Karpas-422 (cell line): ENCODE measurements around the gene ROR1. TPM values are rescaled to one million over a fixed set of nuclear protein-coding genes. Genes with fewer than 3 reads are reported as not detected.

Source experiments
- DNase-seq: peaks from one replicate; pipeline ENCODE4 v3.0.0-alpha.2; 2015
- H2AFZ ChIP-seq: fragments of 200-600 bp; sonication (generic); 2 replicates; pipeline ENCODE4 v1.6.1; 2014; ENCODE audit warnings: antibody characterized with exemption, low read length, mixed read lengths
- H3K27ac ChIP-seq: fragments of 200-600 bp; sonication (generic); 2 replicates; pipeline ENCODE4 v1.5.1; 2014; ENCODE audit warnings: mild to moderate bottlenecking, low read length, moderate library complexity
- H3K27me3 ChIP-seq: fragments of 200-600 bp; sonication (generic); 2 replicates; pipeline ENCODE4 v1.6.1; 2014; ENCODE audit warnings: low read length, mixed read lengths
- H3K36me3 ChIP-seq: fragments of 200-600 bp; sonication (generic); 2 replicates; pipeline ENCODE4 v1.6.1; 2014; ENCODE audit warnings: low read length, mixed read lengths; ENCODE audit not compliant: insufficient read depth
- H3K4me1 ChIP-seq: fragments of 200-600 bp; sonication (generic); 2 replicates; pipeline ENCODE4 v1.6.1; 2014; ENCODE audit warnings: mild to moderate bottlenecking, low read length, mixed read lengths
- H3K4me2 ChIP-seq: fragments of 200-600 bp; sonication (generic); 2 replicates; pipeline ENCODE4 v1.6.1; 2014; ENCODE audit warnings: low read length, low read depth, mild to moderate bottlenecking; ENCODE audit not compliant: poor library complexity, severe bottlenecking
- H3K4me3 ChIP-seq: fragments of 200-600 bp; sonication (generic); 2 replicates; pipeline ENCODE4 v1.5.1; 2014; ENCODE audit warnings: mild to moderate bottlenecking, antibody characterized with exemption, low read length, mixed read lengths
- H3K79me2 ChIP-seq: fragments of 200-600 bp; sonication (generic); 2 replicates; pipeline ENCODE4 v1.6.1; 2014; ENCODE audit warnings: mild to moderate bottlenecking, low read length, mixed read lengths
- H3K9ac ChIP-seq: fragments of 200-600 bp; sonication (generic); 2 replicates; pipeline ENCODE4 v1.6.0; 2014; ENCODE audit warnings: low read length
- H3K9me2 ChIP-seq: fragments of 200-600 bp; sonication (generic), shearing (Covaris generic); replicated peaks from 2 replicates; pipeline ENCODE4 v1.6.0; 2014; ENCODE audit warnings: mild to moderate bottlenecking, low read length, moderate library complexity; ENCODE audit not compliant: insufficient read depth
- H3K9me3 ChIP-seq: fragments of 300-700, 200-600 bp; sonication (generic); 2 replicates; pipeline ENCODE4 v1.6.1; 2014; ENCODE audit warnings: low read length, mixed read lengths
- H4K20me1 ChIP-seq: fragments of 200-600 bp; sonication (generic); 2 replicates; pipeline ENCODE4 v1.6.1; 2014; ENCODE audit warnings: mild to moderate bottlenecking, antibody characterized with exemption, low read length, low read depth; ENCODE audit not compliant: insufficient read depth
- total RNA-seq: library from RNA; depleted of rRNA; stranded (reverse); fragments of >200 nt; shearing (Covaris generic); gene quantifications from 2 replicates; pipeline ENCODE4 v1.2.3, GENCODE V29; 2014; ENCODE audit warnings: low replicate concordance

The ROR1 gene
- total RNA-seq, 1 experiment from 2014 or later: not detected

DNA sequence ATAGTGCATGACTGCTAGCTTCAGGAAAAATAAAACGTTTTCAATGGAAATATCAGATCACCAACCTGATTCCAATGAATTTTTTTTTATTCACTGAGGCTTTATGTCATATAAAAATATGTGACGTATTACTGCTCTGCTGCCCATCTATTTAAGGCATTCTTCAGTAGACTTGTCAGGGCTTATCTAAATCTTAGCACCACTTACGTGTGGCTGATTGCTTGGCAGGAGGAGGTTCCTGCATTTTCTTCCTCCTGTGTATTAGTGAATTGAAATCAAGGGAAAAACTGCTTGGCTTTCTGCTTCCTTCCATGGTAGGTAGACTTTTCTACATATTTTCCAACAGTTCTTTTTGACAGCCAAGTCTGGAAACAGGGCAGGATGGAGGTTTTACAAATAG lies 80.3 kb downstream of the ROR1 start:
- DNase-seq: no peak
- Histone ChIP-seq H3K27ac (no peak overlapping the region), H3K9me2 (no peaks in the 10 kb centered on the region), H3K36me3 (no peaks in the 10 kb centered on the region), H3K4me2 (no peak overlapping the region), H3K4me3 (no peak overlapping the region), H3K27me3 (no peaks in the 10 kb centered on the region), H3K9ac (no peak overlapping the region), H3K9me3 (no peaks in the 10 kb centered on the region), H2AFZ (no peak overlapping the region), H3K4me1 (no peaks in the 10 kb centered on the region), H3K79me2 (no peaks in the 10 kb centered on the region), H4K20me1 (0 out of 2 replicates have a peak, but pooled peaks cover 4% of the 10 kb centered on the region)

DNA sequence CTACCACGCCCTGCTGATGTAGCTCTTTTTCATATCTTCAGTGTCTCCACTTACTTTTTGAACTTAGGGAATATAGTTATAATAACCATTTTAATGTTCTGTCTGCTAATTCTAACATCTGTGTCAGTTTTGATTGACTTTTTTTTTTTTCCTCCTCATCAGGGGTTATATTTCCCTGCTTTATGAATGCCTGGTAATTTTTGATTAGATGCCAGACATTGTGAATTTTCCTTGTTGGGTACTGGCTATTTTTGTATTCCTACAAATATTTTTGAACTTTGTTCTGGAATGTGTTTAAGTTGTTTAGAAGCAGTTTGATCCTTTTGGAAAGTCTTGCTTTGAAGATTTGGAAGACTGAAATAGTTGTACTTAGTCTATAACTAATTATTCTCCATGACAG lies 82.1 kb downstream of the ROR1 start:
- Histone ChIP-seq H3K27me3 (no peaks in the 10 kb centered on the region), H4K20me1 (no peaks in the 10 kb centered on the region)

DNA sequence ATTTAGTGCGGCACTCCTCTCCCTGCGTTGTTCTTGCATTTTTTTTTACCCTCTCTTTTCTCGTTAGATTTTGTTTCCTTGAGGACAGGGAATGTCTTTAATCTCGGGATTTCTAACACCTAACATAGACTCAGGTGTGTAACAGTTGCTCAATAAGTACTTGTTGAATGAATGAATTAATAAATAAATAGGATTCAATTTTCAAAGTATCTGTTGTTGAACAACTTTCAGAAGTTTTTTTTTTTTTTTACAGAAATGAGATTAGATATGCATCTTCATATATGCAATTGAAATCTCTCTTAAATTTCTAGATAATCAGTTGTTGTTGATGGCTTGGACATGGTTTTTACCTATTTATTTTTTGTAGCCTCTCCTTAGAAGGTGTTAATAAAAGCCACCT lies 83.1 kb downstream of the ROR1 start:
- Histone ChIP-seq H3K4me2 (no peak overlapping the region), H3K79me2 (no peaks in the 10 kb centered on the region)

More for the DNA sequence above, 82.1 kb downstream of the ROR1 start:
- no peak overlapping the region for H2AFZ ChIP-seq
- no peaks in the 10 kb centered on the region for H3K4me1 ChIP-seq
- no peak overlapping the region for H3K4me2 ChIP-seq
- no peaks in the 10 kb centered on the region for H3K9me3 ChIP-seq
- H3K79me2 ChIP-seq: no peaks in the 10 kb centered on the region
- no peak overlapping the region for H3K27ac ChIP-seq
- H3K9ac ChIP-seq: no peak overlapping the region
- H3K9me2 ChIP-seq: no peaks in the 10 kb centered on the region
- no peak overlapping the region for H3K4me3 ChIP-seq
- H3K36me3 ChIP-seq: no peaks in the 10 kb centered on the region
- DNase-seq: no peak

DNA sequence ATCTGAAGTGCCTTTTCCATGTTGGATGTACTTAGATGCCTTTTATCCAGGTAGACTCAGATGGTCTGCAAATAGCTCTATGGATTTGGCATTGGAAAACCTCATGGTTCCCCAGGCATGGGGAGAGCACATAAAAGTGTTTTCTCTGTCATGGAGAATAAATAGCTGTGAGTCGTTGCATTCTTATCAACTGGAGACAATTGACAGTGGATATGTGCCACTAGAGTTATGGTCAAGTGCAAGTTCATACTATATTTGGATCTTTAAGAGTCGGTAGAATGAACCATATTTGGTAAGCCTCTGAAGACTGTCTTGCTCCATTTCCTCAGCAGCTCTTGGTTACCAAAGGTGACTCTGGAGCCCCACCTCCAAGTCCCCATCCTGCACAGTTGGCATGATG lies 83.7 kb downstream of the ROR1 start:
- Histone ChIP-seq H4K20me1 (no peaks in the 10 kb centered on the region), H3K27ac (no peak overlapping the region), H3K4me1 (no peaks in the 10 kb centered on the region), H3K9me2 (no peaks in the 10 kb centered on the region), H2AFZ (no peak overlapping the region), H3K9ac (no peak overlapping the region), H3K4me2 (no peak overlapping the region), H3K36me3 (no peaks in the 10 kb centered on the region), H3K9me3 (no peaks in the 10 kb centered on the region), H3K79me2 (no peaks in the 10 kb centered on the region), H3K4me3 (no peak overlapping the region), H3K27me3 (no peaks in the 10 kb centered on the region)
- DNase-seq: no peak

More for the DNA sequence above, 83.1 kb downstream of the ROR1 start:
- Histone ChIP-seq H3K9me2 (no peaks in the 10 kb centered on the region), H3K27ac (no peak overlapping the region), H3K4me3 (no peak overlapping the region), H3K4me1 (no peaks in the 10 kb centered on the region), H2AFZ (no peak overlapping the region), H4K20me1 (no peaks in the 10 kb centered on the region), H3K27me3 (no peaks in the 10 kb centered on the region), H3K36me3 (no peaks in the 10 kb centered on the region), H3K9me3 (no peaks in the 10 kb centered on the region), H3K9ac (no peak overlapping the region)
- no peak for DNase-seq

DNA sequence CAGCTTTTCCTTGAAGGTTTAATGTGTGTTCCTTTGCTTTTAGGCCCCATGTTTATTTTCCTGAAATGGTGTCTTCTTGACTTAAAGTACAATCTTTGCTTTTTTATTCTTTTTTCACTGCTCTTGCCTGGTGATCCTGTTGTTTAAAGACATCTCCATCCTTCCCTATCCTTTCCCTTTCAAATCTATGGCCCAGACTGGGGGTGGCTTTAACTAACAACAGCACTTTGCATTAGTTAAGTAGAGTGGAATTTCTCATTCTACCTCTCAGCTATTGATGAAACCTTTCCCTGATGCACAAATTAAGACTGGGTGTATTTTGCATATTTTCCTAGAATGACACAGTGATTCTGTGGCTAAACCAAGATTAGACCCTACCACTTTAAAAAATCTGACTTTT lies 84.3 kb downstream of the ROR1 start:
- Histone ChIP-seq H3K4me2 (no peak overlapping the region), H4K20me1 (no peaks in the 10 kb centered on the region), H3K27ac (no peak overlapping the region), H3K36me3 (no peaks in the 10 kb centered on the region), H3K27me3 (no peaks in the 10 kb centered on the region), H3K9ac (no peak overlapping the region), H3K4me1 (no peaks in the 10 kb centered on the region), H3K79me2 (no peaks in the 10 kb centered on the region), H3K4me3 (no peak overlapping the region), H3K9me2 (no peaks in the 10 kb centered on the region), H3K9me3 (no peaks in the 10 kb centered on the region), H2AFZ (no peak overlapping the region)
- no peak for DNase-seq

DNA sequence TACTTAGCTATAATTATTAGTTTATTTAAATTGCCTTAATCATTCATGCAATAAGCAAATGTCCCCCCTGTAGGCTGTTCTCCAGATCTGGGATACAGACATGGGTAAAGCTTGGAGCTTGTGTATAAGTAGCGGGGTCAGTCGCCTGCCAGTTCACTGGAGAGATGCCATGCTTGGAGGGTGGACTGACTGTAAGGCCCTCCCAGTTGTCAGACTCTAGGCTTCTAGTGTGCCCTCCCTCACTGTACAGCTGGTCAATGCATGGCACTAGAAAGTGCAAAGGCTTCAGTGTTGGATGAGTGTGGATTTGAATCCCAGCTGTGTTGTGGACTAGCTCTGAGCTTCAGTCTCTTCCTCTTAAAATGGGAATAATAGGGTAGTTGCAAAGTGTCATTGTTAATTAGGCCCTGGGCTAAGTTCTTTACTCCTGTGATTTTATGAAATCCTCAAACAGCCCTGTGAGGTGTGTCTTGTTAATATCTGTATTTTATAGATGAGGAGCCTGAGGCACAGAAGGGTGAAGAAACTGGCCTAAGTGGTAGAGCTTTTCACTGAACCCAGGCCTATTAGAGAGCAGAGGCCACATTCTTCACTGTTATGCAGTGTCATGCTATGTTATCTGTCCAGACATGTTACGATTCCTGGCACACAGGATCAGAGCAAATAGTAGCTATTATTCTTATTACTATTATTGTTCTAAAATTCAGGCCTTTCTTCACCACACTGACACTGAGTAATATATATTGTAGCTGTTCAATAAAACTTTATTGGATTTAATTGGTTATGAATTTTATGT lies 85.9 kb downstream of the ROR1 start:
- H3K4me3 ChIP-seq: no peak overlapping the region
- H3K36me3 ChIP-seq: no peaks in the 10 kb centered on the region
- no peaks in the 10 kb centered on the region for H3K9me2 ChIP-seq
- H3K9me3 ChIP-seq: no peaks in the 10 kb centered on the region
- no peaks in the 10 kb centered on the region for H3K27me3 ChIP-seq
- H3K4me1 ChIP-seq: no peaks in the 10 kb centered on the region
- H3K9ac ChIP-seq: no peak overlapping the region
- no peak overlapping the region for H3K4me2 ChIP-seq
- H2AFZ ChIP-seq: no peak overlapping the region
- H3K79me2 ChIP-seq: no peaks in the 10 kb centered on the region
- DNase-seq: no peak
- H4K20me1 ChIP-seq: no peaks in the 10 kb centered on the region
- no peak overlapping the region for H3K27ac ChIP-seq

DNA sequence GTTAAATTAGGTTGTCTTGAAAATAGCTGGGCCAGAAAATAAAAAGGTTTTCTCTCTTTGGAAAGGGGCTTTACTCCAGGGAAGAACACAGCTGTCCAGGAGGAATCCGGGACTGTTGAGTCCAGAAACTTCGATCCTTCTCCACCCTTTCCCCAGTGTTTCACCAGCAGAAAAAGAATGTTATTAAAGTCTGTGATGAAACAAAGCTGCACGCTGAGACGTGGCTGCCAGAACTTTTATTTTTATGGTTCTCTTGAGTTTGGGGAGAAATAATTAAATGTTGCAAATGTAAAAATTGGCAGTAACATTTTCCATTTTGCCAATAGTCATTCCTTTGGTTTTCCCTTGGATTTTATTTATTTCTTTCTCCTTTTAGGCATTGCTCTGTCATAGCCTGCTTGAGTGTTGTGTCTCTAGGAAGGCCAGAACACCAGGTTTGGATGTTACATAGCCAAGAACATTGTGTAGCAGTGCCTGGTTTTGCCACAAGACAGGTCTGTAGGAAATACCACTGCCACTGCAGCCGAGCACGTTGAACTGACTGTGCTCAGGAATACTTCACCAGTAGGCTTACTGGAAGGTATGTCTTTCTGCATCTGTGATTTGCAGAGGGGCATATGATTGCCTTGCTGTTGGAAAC lies 87.4 kb downstream of the ROR1 start:
- no peaks in the 10 kb centered on the region for H3K27me3 ChIP-seq
- no peaks in the 10 kb centered on the region for H3K4me1 ChIP-seq
- H2AFZ ChIP-seq: no peak overlapping the region
- H3K27ac ChIP-seq: no peak overlapping the region
- H3K9ac ChIP-seq: no peak overlapping the region
- H3K4me2 ChIP-seq: no peak overlapping the region
- no peaks in the 10 kb centered on the region for H3K36me3 ChIP-seq
- H3K4me3 ChIP-seq: no peak overlapping the region
- H3K9me3 ChIP-seq: no peaks in the 10 kb centered on the region
- H3K79me2 ChIP-seq: no peaks in the 10 kb centered on the region
- DNase-seq: no peak
- H4K20me1 ChIP-seq: no peaks in the 10 kb centered on the region
- H3K9me2 ChIP-seq: no peaks in the 10 kb centered on the region

DNA sequence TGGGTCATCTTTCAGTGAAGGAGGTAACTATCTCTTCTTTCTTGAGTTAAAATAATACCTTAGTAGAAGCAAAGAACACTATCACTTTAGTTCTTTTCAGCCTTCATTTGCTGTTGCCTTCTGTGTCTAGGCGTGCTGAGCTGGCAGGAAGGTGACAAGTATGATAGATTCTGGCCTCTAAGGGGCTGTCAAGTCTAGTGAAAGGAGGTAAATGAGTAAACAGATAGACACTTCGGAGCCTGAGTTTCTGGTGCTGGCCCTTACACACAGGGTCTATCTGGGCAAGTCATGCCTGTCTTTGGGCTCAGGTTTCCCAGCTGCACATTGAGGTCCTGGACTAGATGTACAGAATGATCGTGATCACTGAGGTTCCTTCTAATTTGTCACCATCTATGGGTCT lies 89.3 kb downstream of the ROR1 start:
- Histone ChIP-seq H3K9me2 (no peaks in the 10 kb centered on the region), H3K4me1 (no peaks in the 10 kb centered on the region), H3K4me2 (no peak overlapping the region), H3K9me3 (no peaks in the 10 kb centered on the region), H4K20me1 (no peaks in the 10 kb centered on the region), H3K9ac (no peak overlapping the region), H3K27me3 (no peaks in the 10 kb centered on the region), H3K36me3 (no peaks in the 10 kb centered on the region), H3K27ac (no peak overlapping the region), H3K4me3 (no peak overlapping the region), H3K79me2 (no peaks in the 10 kb centered on the region), H2AFZ (no peak overlapping the region)
- DNase-seq: no peak
